NT2/D1 (cell line): Measurements from ENCODE around the gene AGAP1.

Experiments
- SUZ12 ChIP-seq: IDR thresholded peaks from 2 replicates; pipeline ENCODE4 v1.6.1; 2011; ENCODE audit not compliant: insufficient read length, insufficient read depth; ENCODE audit errors: extremely low read depth
- ZNF274 ChIP-seq: IDR thresholded peaks from 2 replicates; pipeline ENCODE4 v1.6.1; 2011; ENCODE audit warnings: mild to moderate bottlenecking, low read depth, low read length

GRCh38 chr2:236070236-236070635 lies 576.4 kb downstream of the AGAP1 start:
- no peak for TF ChIP-seq ZNF274
- no peak for TF ChIP-seq SUZ12
